NCI-H128 (cell line): Measurements from ENCODE around the gene PYROXD2.
"Not testable (repeated sequence)": the region's sequence is repeated elsewhere in the genome, so short reads cannot be mapped to it uniquely, and the experiment has no call there.

Experiments
- DNase-seq: peaks from one replicate; lab custom pipeline; 2025; ENCODE audit not compliant: unreplicated experiment; lab: John Stamatoyannopoulos, UW

PYROXD2 gene

GRCh38 chr10:98370831-98371820, 43.9 kb downstream of the PYROXD2 start:
- no peak for DNase-seq

- DNase-seq = no peak
These were observed 45.2 kb downstream of the PYROXD2 start for GRCh38 chr10:98369801-98370200.

- DNase-seq = no peak
These were observed 46.3 kb downstream of the PYROXD2 start for GRCh38 chr10:98368644-98369043.

GRCh38 chr10:98367604-98368451, 47.2 kb downstream of the PYROXD2 start:
- DNase-seq = no peak

- no peak for DNase-seq
These were observed 48.9 kb downstream of the PYROXD2 start for GRCh38 chr10:98366062-98366530.

GRCh38 chr10:98365406-98366061, 49.4 kb downstream of the PYROXD2 start:
- DNase-seq = no peak

- no peak for DNase-seq
These were observed 50.4 kb downstream of the PYROXD2 start for GRCh38 chr10:98364432-98365102.

- no peak for DNase-seq
These were observed 51.8 kb downstream of the PYROXD2 start for GRCh38 chr10:98363220-98363619.

GRCh38 chr10:98361131-98362025, 53.6 kb downstream of the PYROXD2 start:
- DNase-seq = no peak

- peak; percentile 20 for DNase-seq
These were observed 57.7 kb downstream of the PYROXD2 start for GRCh38 chr10:98357194-98357822.

- no peak for DNase-seq
These were observed 60.5 kb downstream of the PYROXD2 start for GRCh38 chr10:98354491-98354890.

GRCh38 chr10:98353170-98353569, 61.8 kb downstream of the PYROXD2 start:
- no peak for DNase-seq

GRCh38 chr10:98351831-98352402, 63.1 kb downstream of the PYROXD2 start:
- no peak for DNase-seq

GRCh38 chr10:98349508-98349922, 65.5 kb downstream of the PYROXD2 start:
- no peak for DNase-seq

GRCh38 chr10:98346847-98347246, 68.1 kb downstream of the PYROXD2 start:
- DNase-seq = no peak

GRCh38 chr10:98344589-98345038, 70.4 kb downstream of the PYROXD2 start:
- DNase-seq = no peak

GRCh38 chr10:98341701-98342100, 73.3 kb downstream of the PYROXD2 start:
- not testable (repeated sequence) for DNase-seq

GRCh38 chr10:98340940-98341310, 74.1 kb downstream of the PYROXD2 start:
- no peak for DNase-seq
